Mesenteric fat pad (tissue), 1 donor: Measurements from ENCODE around the gene PI16. TPM values are rescaled to one million over a fixed set of nuclear protein-coding genes. Genes with fewer than 3 reads are reported as not detected.
A peak's percentile ranks its signal among the peaks of the same experiment; 100 is the strongest.

Source experiments
- DNase-seq: peaks from one replicate; pipeline ENCODE4 v3.0.0-alpha.2; 2020; ENCODE audit warnings: low spot score
- long read RNA-seq: library from polyadenylated mRNA; unstranded; transcript quantifications from one replicate; pipeline ENCODE4 v2.0.0, GENCODE V29; 2020
- total RNA-seq: library from RNA; stranded (reverse); fragmentation: NEBNext Ultra II Directional; extraction: Animal tissue kit (Norgen Biotek cat#: 25700); gene quantifications from one replicate; pipeline ENCODE4 v1.2.1, GENCODE V29; 2021
- donor health status: DM: yes; HTN: yes; CAD: no.

The PI16 gene, protein sequence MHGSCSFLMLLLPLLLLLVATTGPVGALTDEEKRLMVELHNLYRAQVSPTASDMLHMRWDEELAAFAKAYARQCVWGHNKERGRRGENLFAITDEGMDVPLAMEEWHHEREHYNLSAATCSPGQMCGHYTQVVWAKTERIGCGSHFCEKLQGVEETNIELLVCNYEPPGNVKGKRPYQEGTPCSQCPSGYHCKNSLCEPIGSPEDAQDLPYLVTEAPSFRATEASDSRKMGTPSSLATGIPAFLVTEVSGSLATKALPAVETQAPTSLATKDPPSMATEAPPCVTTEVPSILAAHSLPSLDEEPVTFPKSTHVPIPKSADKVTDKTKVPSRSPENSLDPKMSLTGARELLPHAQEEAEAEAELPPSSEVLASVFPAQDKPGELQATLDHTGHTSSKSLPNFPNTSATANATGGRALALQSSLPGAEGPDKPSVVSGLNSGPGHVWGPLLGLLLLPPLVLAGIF
- 22.5 TPM for total RNA-seq
- long read RNA-seq, transcript PI16-201 (7 exons, 2,190 nt), result major isoform, 55 of 79 reads
- long read RNA-seq, partial matches to known transcripts, result 14 of 79 reads
- long read RNA-seq, other reads (novel, unspliced or antisense), result 10 of 79 reads

DNA sequence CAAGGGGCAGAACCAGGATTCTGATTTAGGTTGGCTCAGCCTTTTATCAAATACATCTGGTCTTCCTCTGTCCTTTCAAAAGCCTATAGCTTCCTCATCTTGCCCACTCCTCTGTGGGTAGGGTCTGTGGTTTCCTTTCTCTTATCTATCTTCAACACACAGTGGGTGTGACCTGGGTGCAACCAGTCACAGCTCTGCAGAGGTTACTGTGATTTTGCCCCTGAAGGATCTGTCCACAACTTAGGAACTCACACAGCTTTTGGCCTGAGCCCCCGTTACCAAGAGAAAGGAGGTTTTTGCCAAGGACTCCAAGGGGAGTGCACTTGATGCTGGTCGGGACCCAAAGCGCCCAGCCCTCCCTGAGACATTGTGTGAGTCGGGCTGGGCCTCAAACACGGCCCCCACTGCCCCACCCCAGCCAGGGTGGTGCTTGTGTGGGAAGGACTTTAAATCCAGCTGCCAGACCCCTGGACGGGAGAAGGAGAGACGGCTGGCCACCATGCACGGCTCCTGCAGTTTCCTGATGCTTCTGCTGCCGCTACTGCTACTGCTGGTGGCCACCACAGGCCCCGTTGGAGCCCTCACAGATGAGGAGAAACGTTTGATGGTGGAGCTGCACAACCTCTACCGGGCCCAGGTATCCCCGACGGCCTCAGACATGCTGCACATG, at the start of gene PI16:
Gene PI16 (plus strand): TSS at position 477 of the 670 bp plus-strand sequence. CDS start 23 bp downstream, at position 500.
- DNase-seq, result peak; percentile 64

DNA sequence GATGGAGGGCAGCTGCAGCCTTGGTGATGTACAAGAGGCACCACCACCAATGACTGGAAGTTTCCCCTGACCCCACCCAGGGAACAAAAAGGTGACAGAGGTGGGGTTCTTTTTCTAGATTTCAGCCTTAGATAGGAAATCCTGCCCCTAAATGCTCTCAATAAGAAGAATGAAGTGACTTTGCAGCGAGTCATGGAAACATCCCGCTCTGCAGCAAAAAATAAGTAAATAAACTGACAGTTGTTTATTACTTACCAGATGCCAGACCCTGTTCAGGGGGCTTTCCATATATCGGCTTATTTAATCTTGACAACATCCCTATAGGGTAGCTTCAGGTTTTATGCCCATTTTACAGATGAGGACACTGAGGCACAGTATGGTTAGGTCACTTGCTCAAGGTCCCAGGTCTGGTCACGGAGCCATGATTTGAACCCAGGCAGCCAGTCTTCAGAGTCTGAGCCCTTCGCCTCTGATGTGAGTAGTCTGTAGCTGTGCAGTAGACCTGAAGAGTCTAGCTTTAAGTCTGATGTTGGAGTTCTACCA, 49.6 kb upstream of the PI16 start:
- no peak for DNase-seq

DNA sequence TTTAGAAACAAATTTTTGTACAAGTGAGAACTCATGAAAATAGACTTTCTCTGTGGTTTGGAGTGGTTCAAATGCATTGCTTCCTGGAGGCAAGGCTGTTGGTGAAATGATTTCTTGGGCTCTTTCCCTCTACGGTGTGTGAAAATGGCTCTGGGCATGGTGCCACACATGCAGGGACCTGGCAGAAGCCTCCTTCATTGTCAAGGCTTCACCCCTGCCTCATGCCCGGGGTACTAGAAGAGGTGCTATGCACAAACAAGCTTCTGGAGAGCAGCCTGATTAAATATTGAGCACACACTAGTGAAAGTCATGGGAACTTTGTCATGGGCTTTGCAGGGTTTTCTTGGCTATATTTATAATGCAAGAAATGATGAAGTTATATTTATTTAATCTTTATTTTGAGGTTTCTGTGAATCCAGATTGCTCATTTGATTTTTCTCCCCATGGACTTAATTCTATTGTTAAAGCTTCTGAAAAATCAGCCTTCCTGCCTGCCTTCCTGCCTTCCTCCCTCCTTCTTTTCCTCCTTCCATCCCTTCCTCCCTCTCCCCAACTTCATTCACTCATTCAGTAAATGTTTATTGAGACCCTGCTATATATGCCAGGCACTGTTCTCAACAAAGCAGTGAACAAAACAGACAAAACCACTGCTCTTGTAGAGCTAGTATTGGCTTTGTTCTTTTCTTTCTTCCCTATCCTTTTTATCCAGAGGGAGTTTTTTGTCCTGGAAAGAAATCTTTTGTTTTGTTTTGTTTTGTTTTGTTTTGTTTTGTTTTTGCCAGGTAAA, 47.8 kb upstream of the PI16 start:
- no peak for DNase-seq

GRCh38 chr6:36907781-36908180, 46.8 kb upstream of the PI16 start:
- DNase-seq, result no peak

- DNase-seq, result no peak
These were observed 45.8 kb upstream of the PI16 start for GRCh38 chr6:36908747-36909146.

GRCh38 chr6:36912030-36912454, 42.5 kb upstream of the PI16 start:
- no peak for DNase-seq

DNA sequence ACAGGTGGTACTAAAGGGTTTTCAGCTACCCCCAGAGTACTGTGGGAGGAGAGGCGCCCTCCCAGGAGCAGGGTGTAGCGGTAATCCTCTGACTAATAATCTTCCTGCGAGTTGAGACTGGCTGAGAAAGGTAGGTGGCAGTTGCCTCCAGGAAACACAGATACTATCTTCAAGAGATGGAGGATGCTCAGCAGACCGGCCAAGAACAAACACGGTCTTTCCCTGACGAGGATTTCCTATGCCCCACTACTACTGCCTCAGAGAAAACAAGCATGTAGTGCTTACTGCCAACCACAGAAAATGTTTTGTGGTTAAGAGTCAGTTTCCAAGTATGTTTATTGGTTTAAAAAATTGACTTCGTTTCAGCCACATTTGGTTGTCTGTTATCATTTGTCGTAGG, 42.0 kb upstream of the PI16 start:
- DNase-seq, result no peak

DNA sequence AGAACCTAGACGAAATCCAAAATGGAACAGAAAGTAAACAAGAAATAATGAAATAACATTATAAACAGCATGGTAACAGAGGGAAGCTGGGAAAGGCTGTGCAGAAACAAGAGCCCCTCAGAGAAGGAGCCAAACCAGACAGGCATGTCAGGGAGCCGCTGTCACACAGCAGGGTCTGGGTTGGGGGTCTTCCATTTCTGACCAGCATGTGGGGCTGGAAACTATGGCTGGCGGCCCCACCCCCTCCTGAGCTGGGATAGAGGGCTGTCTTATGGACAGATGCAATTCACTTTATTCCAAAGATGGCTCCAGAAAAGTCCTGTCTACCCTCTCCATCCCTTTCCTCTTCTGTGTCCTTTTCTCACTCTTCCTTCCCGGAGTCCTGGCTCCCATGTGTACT, 41.5 kb upstream of the PI16 start:
- DNase-seq, result no peak

DNA sequence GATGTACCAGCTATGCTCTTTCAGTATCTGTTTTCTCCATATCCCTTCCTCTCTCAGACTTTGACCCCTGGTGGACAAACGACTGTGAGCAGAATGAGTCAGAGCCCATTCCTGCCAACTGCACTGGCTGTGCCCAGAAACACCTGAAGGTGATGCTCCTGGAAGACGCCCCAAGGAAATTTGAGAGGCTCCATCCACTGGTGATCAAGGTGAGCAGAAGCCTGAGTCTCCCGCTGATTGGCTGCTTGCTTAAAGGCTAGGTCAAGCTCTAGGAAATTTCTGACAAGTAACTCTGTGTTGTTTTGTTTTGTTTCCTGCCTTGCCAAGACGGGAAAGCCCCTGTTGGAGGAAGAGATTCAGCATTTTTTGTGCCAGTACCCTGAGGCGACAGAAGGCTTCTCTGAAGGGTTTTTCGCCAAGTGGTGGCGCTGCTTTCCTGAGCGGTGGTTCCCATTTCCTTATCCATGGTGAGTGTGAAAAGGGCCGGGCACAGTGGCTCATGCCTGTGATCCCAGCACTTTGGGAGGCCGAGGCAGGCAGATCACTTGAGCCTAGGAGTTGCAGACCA, 40.2 kb upstream of the PI16 start:
- no peak for DNase-seq

GRCh38 chr6:36915599-36915998, 38.9 kb upstream of the PI16 start:
- no peak for DNase-seq

- no peak for DNase-seq
These were observed 38.4 kb upstream of the PI16 start for GRCh38 chr6:36916126-36916525.

- no peak for DNase-seq
These were observed 36.9 kb upstream of the PI16 start for GRCh38 chr6:36917541-36918193.

GRCh38 chr6:36920049-36920448, 34.5 kb upstream of the PI16 start:
- DNase-seq, result no peak

GRCh38 chr6:36920546-36920945, 34.0 kb upstream of the PI16 start:
- no peak for DNase-seq

DNA sequence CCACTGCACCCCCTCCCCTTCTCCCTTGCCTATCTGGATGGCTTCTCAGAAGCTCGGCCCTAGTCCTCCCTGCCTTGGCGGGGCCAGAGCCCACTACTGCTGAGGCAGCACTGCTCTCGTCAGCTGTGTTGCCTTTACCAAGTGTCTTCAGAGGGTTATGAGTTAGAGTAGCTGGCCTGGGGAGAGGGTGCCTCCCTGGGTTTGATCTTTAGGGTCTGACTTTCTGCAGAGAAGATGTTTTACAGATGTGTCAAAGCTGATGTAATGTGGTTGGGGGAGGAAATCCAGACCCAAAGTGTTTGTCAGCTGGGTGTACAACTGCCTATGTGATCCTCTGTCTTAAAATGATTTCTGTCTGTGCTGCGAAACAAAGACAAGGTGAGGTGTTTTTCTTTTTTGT, 30.4 kb upstream of the PI16 start:
- DNase-seq, result no peak

DNA sequence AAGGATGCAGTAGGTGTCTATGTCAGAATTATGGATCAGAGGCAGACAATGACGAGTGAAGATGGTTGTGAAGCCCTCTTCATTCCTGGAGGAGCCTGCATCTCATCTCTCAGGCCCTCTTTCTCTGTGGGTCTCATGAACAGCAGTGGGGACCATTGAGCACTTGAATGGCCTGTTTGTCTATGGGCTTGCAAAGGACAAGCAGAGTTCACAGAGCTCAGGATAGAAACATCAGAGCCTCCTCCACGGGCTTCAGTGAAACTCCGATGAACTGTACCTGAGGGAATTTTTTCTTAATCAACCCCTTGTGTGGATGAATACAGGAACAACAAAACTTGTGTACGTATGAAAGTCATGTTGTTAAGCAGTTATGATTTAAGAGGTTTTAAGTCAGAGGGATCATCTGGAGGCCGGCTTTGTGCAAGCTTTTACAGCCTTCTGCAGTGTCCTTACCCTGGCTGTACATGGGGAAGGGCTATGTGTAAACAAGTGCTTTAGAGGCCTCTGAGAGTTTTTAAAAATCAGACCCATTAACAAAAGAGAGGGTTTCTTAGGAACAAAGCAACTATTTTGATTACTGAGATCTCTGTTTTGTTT, 29.7 kb upstream of the PI16 start:
- DNase-seq, result no peak

DNA sequence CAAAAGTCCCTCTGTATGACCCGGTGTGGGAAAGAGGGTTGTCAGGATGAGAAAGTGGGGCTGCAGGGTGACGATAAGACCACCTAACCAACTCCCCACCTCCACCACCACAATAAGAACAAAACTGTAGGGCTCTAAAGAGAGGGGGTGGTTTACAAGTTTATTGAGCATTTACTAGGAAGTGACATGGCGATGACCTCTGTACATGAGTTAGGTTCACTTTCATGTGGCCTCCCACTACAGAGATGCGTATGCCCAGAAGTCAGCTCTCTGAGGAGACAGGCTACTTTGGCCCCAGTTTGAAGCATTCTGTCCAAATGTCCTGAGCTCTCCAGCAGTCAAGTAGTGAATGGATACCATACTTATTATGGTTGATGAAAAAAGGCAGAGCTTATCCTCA, 28.7 kb upstream of the PI16 start:
- no peak for DNase-seq

GRCh38 chr6:36926708-36927513, 27.6 kb upstream of the PI16 start:
- no peak for DNase-seq
